CD4-positive, alpha-beta memory T cell (primary cell): ENCODE data around the gene GSTM3. TPM values are rescaled to one million over a fixed set of nuclear protein-coding genes. Genes with fewer than 3 reads are reported as not detected.
"Not testable (repeated sequence)": the region's sequence is repeated elsewhere in the genome, so short reads cannot be mapped to it uniquely, and the experiment has no call there.

Experiments used
- CTCF ChIA-PET: fragments of 350-600 bp; sonication (Branson Sonifier 250); formaldehyde crosslinking; loops from one replicate; lab custom pipeline; 2021; ENCODE audit warnings: inconsistent platforms; ENCODE audit not compliant: partially characterized antibody; lab: Charles Lee
- POLR2A ChIA-PET: fragments of 350-600 bp; sonication (Branson Sonifier 250); formaldehyde crosslinking; loops from one replicate; lab custom pipeline; 2021; ENCODE audit not compliant: partially characterized antibody; lab: Charles Lee
- DNase-seq, 5 donors: peaks; one replicate each; pipeline versions ENCODE4 v3.0.0 to v3.0.0-alpha.2; 2020 to 2022; ENCODE audit warnings: mixed read lengths in 1 of 5
- H3K27ac ChIP-seq: one replicate; pipeline ENCODE4 v1.7.0; 2013; ENCODE audit warnings: low read depth, low read length
- H3K27me3 ChIP-seq: 2 replicates; pipeline ENCODE4 v1.7.0; 2013; ENCODE audit warnings: mild to moderate bottlenecking, low read length, moderate library complexity; ENCODE audit not compliant: insufficient read depth
- H3K36me3 ChIP-seq: 2 replicates; pipeline ENCODE4 v1.7.0; 2013; ENCODE audit warnings: mild to moderate bottlenecking, low read length, moderate library complexity; ENCODE audit not compliant: insufficient read depth
- H3K4me1 ChIP-seq: 2 replicates; pipeline ENCODE4 v1.7.0; 2013; ENCODE audit warnings: mild to moderate bottlenecking, low read length, moderate library complexity; ENCODE audit not compliant: insufficient read depth
- H3K4me3 ChIP-seq, 2 donors: one replicate each; pipeline ENCODE4 v1.7.0; 2013; ENCODE audit warnings: low read length in 2 of 2, mild to moderate bottlenecking in 1 of 2
- H3K9me3 ChIP-seq, 2 donors: one replicate each; pipeline ENCODE4 v1.7.0; 2013; ENCODE audit warnings: low read length in 2 of 2, control low read depth in 1 of 2; ENCODE audit not compliant: control insufficient read depth in 1 of 2
- H3K27ac Mint-ChIP-seq, 7 donors: one replicate each; pipeline ENCODE4 v1.8.0; 2020 to 2021; ENCODE audit warnings: mixed read lengths in 7 of 7, mild to moderate bottlenecking in 6 of 7, inconsistent platforms in 3 of 7, moderate library complexity in 3 of 7
- H3K27me3 Mint-ChIP-seq, 2 donors: one replicate each; pipeline ENCODE4 v1.8.0; 2020 to 2021; ENCODE audit warnings: mixed read lengths in 2 of 2
- H3K36me3 Mint-ChIP-seq, 2 donors: one replicate each; pipeline ENCODE4 v1.8.0; 2020 to 2021; ENCODE audit warnings: mixed read lengths in 2 of 2, inconsistent platforms in 1 of 2, mild to moderate bottlenecking in 1 of 2
- H3K4me1 Mint-ChIP-seq, 4 donors: one replicate each; pipeline ENCODE4 v1.8.0; 2020 to 2021; ENCODE audit warnings: mixed read lengths in 4 of 4, mild to moderate bottlenecking in 1 of 4
- H3K4me3 Mint-ChIP-seq, 8 donors: one replicate each; pipeline ENCODE4 v1.8.0; 2020 to 2021; ENCODE audit warnings: mixed read lengths in 8 of 8, mild to moderate bottlenecking in 7 of 8, moderate library complexity in 6 of 8, inconsistent platforms in 3 of 8
- H3K9me3 Mint-ChIP-seq, 8 donors: one replicate each; pipeline ENCODE4 v1.8.0; 2020 to 2021; ENCODE audit warnings: mixed read lengths in 8 of 8, mild to moderate bottlenecking in 5 of 8, inconsistent platforms in 3 of 8, moderate library complexity in 1 of 8
- intact Hi-C: fragments of 100-400 bp; cut with micrococcal nuclease; formaldehyde crosslinking; loops from one replicate; pipeline ENCODE4 v1.15.1; 2023
- polyA plus RNA-seq, 2 donors: library from polyadenylated mRNA; unstranded; fragments of 300-500 nt; fragmentation: Illumina TruSeq; gene quantifications; one replicate each; pipeline ENCODE4 v1.2.3, GENCODE V29; 2021
- total RNA-seq, 2 experiments: library from RNA; stranded (reverse); gene quantifications; one replicate each; pipeline ENCODE4 v1.2.3, GENCODE V29; 2021

The GSTM3 gene
- total and polyA plus RNA-seq, 4 experiments from 2014 or later = 1.2 to 44.3 (median 13.5) TPM

GRCh38 chr1:109685890-109686289 lies 54.9 kb downstream of the GSTM3 start:
- DNase-seq, H3K27me3 ChIP-seq, H3K36me3 ChIP-seq, CTCF ChIA-PET, H3K4me3 Mint-ChIP-seq, H3K9me3 Mint-ChIP-seq, intact Hi-C loops, H3K4me3 ChIP-seq, H3K27ac Mint-ChIP-seq, H3K9me3 ChIP-seq, H3K4me1 ChIP-seq, H3K27ac ChIP-seq, POLR2A ChIA-PET, H3K27me3 Mint-ChIP-seq, H3K36me3 Mint-ChIP-seq: not testable (repeated sequence)
- H3K4me1 Mint-ChIP-seq = peaks cover 0 to 18% (median 11%) of the 10 kb centered on the region in 4 donors

GRCh38 chr1:109685399-109685798 lies 55.4 kb downstream of the GSTM3 start:
- H3K4me1 Mint-ChIP-seq = peaks cover 0 to 18% (median 10%) of the 10 kb centered on the region in 4 donors
- POLR2A ChIA-PET, CTCF ChIA-PET, H3K4me1 ChIP-seq, DNase-seq, H3K27ac ChIP-seq, H3K36me3 ChIP-seq, H3K4me3 ChIP-seq, H3K9me3 Mint-ChIP-seq, H3K9me3 ChIP-seq, H3K4me3 Mint-ChIP-seq, H3K36me3 Mint-ChIP-seq, H3K27me3 ChIP-seq, H3K27me3 Mint-ChIP-seq, H3K27ac Mint-ChIP-seq, intact Hi-C loops: not testable (repeated sequence)

- H3K36me3 Mint-ChIP-seq, H3K9me3 Mint-ChIP-seq, H3K27me3 ChIP-seq, H3K9me3 ChIP-seq, H3K27ac ChIP-seq, POLR2A ChIA-PET, H3K4me3 ChIP-seq, intact Hi-C loops, H3K27ac Mint-ChIP-seq, H3K4me3 Mint-ChIP-seq, CTCF ChIA-PET, H3K36me3 ChIP-seq, H3K27me3 Mint-ChIP-seq, DNase-seq, H3K4me1 ChIP-seq: not testable (repeated sequence)
- peaks cover 0 to 17% (median 9%) of the 10 kb centered on the region in 4 donors for H3K4me1 Mint-ChIP-seq
Observed at GRCh38 chr1:109684777-109685176, 56.1 kb downstream of the GSTM3 start.

Other genes starting within 250 kb of the GSTM3 start
- gene CYB561D1, start 246.9 kb downstream of the GSTM3 start, total RNA-seq = 10 to 100 TPM; 40.7 to 41.6 TPM
- gene CYB561D1, start 246.9 kb downstream of the GSTM3 start, polyA plus RNA-seq = 10 to 100 TPM; 13.6 to 17.1 TPM
- gene AMIGO1, start 231.3 kb downstream of the GSTM3 start, total RNA-seq = 10 to 100 TPM; 28.1 to 29.3 TPM
- 10 to 100 TPM in 1 of 2 donors, 1 to 10 TPM in 1; 6.4 to 19.8 TPM for gene AMIGO1, start 231.3 kb downstream of the GSTM3 start, polyA plus RNA-seq
- under 1 TPM in 1 of 2 experiments, not detected in 1; 0.53 TPM for gene GPR61, start 201.2 kb downstream of the GSTM3 start, total RNA-seq
- gene GPR61, start 201.2 kb downstream of the GSTM3 start, polyA plus RNA-seq = under 1 TPM; 0.35 to 0.84 TPM
- gene GNAI3, start 192.4 kb downstream of the GSTM3 start, total RNA-seq = 1 to 10 TPM; 7.7 to 8.1 TPM
- gene GNAI3, start 192.4 kb downstream of the GSTM3 start, polyA plus RNA-seq = 10 to 100 TPM in 1 of 2 donors, 1 to 10 TPM in 1; 9.8 to 11.6 TPM
- gene GNAT2, start 121.4 kb downstream of the GSTM3 start, total RNA-seq = not detected
- not detected for gene GNAT2, start 121.4 kb downstream of the GSTM3 start, polyA plus RNA-seq
- 10 to 100 TPM; 87.0 to 96.1 TPM for gene AMPD2, start 121.2 kb downstream of the GSTM3 start, total RNA-seq
- 10 to 100 TPM; 43.8 to 56.2 TPM for gene AMPD2, start 121.2 kb downstream of the GSTM3 start, polyA plus RNA-seq
- 10 to 100 TPM; 12.6 to 14.2 TPM for gene GSTM4, start 84.9 kb downstream of the GSTM3 start, total RNA-seq
- 10 to 100 TPM in 1 of 2 donors, 1 to 10 TPM in 1; 1.7 to 10.4 TPM for gene GSTM4, start 84.9 kb downstream of the GSTM3 start, polyA plus RNA-seq
- gene GSTM2, start 73.0 kb downstream of the GSTM3 start, total RNA-seq = 10 to 100 TPM; 30.9 to 31.4 TPM
- gene GSTM2, start 73.0 kb downstream of the GSTM3 start, polyA plus RNA-seq = 10 to 100 TPM; 11.8 to 14.0 TPM
- not detected for gene GSTM1, start 53.2 kb downstream of the GSTM3 start, total RNA-seq
- under 1 TPM in 1 of 2 donors, not detected in 1; 0.49 TPM for gene GSTM1, start 53.2 kb downstream of the GSTM3 start, polyA plus RNA-seq
- not detected for gene GSTM5, start 28.8 kb downstream of the GSTM3 start, total RNA-seq
- gene GSTM5, start 28.8 kb downstream of the GSTM3 start, polyA plus RNA-seq = not detected
- not detected for gene EPS8L3, start 22.9 kb upstream of the GSTM3 start, total RNA-seq
- not detected for gene EPS8L3, start 22.9 kb upstream of the GSTM3 start, polyA plus RNA-seq
- gene CSF1, start 169.8 kb upstream of the GSTM3 start, total RNA-seq = 10 to 100 TPM; 10.3 to 13.9 TPM
- 10 to 100 TPM in 1 of 2 donors, 1 to 10 TPM in 1; 5.0 to 12.5 TPM for gene CSF1, start 169.8 kb upstream of the GSTM3 start, polyA plus RNA-seq
- gene AHCYL1, start 243.7 kb upstream of the GSTM3 start, total RNA-seq = 10 to 100 TPM; 44.2 to 45.1 TPM
- gene AHCYL1, start 243.7 kb upstream of the GSTM3 start, polyA plus RNA-seq = 10 to 100 TPM; 41.7 to 54.9 TPM